AG09319 (cell line): ENCODE results near the gene NXNL1.

Experiments
- DNase-seq: peaks from one replicate; pipeline ENCODE4 v3.0.0-alpha.2; 2010; ENCODE audit warnings: low read depth; ENCODE audit errors: extremely low read depth
- CTCF ChIP-seq: IDR thresholded peaks from 2 replicates; pipeline ENCODE4 v1.5.1; 2011; ENCODE audit warnings: low read depth, mild to moderate bottlenecking, inconsistent platforms, low read length, moderate library complexity

Gene NXNL1

GRCh38 chr19:17436094-17436873 is 24.4 kb downstream of the NXNL1 start:
- no peak for TF ChIP-seq CTCF
- no peak for DNase-seq

DNA sequence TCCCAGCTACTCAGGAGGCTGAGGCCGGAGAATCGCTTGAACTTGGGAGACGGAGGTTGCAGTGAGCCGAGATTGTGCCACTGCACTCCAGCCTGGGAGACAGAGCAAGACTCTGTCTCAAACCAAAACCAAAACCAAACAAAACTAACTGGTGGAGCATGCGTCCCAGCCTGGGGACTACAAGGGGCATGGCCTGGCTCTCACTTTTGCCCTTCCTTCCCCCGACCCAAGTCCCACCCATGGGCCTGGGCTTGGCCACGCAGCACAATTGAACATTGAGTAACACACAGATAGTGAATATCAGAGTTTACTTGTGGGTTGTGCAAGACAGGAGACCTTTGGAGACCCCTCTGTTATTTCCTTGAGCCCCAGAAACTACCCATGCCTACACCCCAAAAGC is 25.5 kb downstream of the NXNL1 start:
- no peak for DNase-seq

GRCh38 chr19:17431417-17431816 is 29.3 kb downstream of the NXNL1 start:
- TF ChIP-seq CTCF, result no peak
- DNase-seq, result no peak

More for the DNA sequence above, 25.5 kb downstream of the NXNL1 start:
- TF ChIP-seq CTCF, result no peak

DNA sequence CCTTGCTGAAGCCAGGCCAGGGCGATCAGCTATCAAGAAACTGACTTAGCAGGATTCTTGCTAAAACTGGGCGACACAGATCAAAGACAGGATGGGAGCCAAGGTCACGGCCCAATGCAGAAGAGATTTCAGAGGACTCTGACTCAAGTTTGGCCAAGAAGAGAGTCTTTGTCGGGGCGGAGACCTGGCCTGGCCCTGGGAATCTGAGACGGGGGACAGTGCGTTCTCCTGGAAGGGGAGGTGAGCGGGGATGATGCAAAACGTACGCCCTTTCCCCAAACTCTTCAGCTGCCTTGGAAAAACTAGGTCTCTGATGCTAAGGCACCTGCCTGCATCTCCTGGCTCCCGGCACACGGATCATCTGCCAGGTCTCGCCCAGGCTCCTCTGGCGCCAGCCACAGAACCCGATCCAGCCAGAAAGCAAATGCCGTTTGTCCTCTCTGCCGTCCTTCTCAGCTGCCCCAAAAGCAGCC is 31.0 kb downstream of the NXNL1 start:
- no peak for DNase-seq
- TF ChIP-seq CTCF, result no peak

DNA sequence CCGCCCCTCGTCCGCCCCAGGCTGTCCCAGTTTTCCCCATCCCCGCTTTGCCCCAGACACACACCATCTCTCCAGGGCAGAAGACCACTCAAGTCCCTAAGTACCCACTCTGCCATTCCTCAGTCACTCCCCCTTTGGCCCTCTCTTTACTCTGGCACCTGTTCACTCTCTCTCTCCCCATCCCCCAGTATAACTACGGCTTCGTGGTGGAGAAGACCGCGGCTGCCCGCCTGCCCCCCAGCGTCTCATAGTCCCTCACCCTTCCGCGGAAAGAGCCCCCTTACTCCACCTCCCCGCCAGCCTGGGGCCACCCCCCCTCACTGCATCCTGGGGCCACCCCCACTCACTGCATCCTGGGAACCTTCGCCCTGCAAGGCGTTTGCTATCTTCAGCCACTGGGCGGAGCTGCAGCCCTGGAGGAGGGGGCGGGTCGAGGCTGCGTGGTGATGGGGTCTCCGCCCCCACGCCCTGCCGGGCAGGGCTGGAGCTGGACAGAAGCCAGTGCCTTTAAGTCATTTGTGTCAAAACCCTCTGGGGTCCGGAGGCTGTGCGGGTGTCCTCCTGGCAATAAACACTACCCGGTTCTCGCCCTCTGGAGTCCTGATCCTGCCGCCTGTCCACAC is 35.9 kb downstream of the NXNL1 start:
- peak; percentile 47 for TF ChIP-seq CTCF
- DNase-seq, result no peak

- DNase-seq, result no peak
- no peak for TF ChIP-seq CTCF
These were observed 37.1 kb downstream of the NXNL1 start for GRCh38 chr19:17423429-17424208.

GRCh38 chr19:17421942-17422341 is 38.8 kb downstream of the NXNL1 start:
- no peak for DNase-seq
- TF ChIP-seq CTCF, result no peak
